GM18907 (cell line): ENCODE measurements around the gene KCP.

ENCODE experiments used
- ATAC-seq: cut with Tn5 transposase; IDR thresholded peaks from one replicate; pipeline ENCODE4 v1.9.1; 2021; ENCODE audit warnings: mild to moderate bottlenecking, moderate library complexity; ENCODE audit not compliant: unreplicated experiment

Gene KCP

DNA sequence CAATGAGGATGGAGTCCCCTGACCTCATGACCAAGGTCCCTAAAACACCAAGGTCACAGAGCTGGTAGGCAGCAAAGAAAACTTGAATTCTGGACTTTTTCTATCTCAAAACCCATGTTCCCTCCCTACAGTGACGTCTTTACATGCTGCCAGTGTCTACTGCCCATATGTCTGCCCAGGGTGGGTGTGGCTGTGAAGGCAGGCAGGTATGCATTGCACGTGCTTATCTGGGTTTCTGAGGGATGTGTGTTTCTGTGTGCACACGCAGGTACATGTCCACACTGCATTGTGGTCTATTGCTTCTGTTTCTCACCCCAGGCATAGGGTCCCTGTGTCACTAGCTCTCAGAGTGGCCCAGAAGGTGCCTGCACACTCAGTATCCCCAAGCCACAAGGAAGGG is 34.4 kb downstream of the KCP start:
- no peak for ATAC-seq

DNA sequence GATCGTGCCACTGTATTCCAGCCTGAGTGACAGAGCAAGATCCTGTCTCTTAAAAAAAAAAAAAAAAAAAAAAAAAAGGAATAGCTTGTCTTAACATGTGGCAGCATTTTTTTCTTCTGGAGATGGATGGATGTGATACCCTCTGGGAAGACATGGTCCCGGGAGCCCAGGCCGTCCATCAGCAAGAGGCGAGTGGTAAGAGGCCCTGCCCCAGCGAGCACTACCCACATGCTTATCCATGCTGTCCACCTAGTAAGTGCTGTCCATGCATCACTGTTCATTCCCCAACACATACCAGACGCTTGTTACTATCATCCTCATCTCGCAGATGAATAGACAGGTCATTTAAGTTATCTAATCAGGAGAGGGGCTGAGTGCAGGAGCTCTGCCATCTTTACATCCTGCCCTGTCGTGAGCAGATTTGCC is 35.0 kb downstream of the KCP start:
- no peak for ATAC-seq

DNA sequence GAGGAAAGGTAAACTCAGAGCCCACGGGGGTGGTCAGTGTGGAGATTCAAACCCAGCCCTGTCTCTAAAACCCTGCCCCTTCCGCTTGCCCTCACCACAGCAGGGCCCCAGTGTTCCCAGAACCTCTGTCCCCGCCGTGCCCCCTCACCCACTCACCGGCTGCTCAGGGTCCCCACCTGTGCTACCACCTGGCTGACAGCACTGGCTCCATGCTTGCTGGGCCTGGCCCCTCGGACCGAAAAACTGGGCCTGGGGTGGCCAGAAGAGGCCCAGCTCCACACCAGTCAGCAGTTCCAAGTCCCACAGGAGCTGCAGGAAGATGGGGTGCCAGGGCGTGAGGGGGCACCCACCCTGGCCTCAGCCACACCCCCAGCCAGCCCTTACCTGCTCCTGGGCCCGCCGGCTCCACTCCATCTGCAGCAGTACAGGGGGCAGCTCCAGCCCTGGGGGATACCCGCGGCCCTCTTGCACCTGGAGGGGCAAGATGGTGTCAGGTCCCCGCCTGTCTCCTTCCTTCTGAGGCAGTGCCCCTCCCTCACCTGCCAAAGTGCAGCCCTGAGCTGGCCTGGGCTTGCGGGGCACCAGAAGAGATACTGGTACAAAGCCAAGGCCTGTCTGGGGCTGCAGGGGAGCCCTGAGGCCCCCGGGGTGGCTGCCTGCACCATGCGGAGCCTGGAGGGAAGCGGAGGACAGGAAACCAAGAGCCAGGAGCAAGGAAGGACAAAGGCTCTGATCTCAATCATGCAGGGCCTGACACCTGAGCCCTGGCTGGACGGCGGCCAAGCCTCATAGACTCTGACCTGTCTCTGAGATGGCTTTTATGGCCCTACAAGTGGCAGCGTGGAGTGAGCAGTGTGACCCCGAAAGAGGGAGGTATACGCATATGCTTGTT is 36.1 kb downstream of the KCP start:
- no peak for ATAC-seq

DNA sequence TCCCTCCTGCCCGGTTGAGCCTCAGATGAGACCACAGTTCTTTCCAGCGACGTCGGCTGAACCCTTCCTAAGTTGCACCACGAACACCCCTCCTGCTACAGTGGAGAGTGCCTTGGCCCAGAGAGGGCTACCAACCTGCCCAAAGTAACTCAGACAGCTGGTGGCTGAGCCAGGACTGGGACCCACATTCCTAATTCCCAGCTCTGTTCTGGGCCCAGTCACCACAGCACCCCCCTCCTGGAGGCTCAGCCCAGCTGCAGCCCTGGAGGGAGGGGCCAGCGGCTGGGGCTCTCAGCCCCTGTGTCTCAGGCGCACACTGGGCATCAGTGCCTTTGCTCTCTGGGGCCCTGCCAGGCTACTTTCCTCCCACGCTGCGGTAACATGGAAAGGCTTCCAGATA is 37.3 kb downstream of the KCP start:
- no peak for ATAC-seq

DNA sequence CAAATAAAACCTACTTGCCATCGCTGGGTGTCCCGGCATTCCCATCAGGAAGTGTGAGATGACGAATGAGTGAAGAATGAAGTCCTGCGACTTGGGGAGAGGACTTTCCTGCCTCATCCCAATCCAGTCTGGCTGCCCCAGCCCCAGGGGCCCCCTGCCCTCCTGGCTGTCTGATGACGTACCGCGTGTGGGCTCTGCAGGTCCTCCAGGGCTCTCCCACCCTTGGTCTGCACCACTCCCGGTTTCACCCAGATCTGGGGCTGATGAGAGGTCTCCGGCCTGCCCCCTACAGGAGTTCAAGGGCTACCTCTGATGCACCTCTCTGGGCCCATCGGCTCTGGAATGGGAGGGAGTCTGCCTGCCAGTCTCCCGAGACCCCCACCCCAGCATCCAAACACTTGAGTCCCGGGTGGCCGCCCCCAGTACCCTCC is 38.1 kb downstream of the KCP start:
- ATAC-seq = no peak

DNA sequence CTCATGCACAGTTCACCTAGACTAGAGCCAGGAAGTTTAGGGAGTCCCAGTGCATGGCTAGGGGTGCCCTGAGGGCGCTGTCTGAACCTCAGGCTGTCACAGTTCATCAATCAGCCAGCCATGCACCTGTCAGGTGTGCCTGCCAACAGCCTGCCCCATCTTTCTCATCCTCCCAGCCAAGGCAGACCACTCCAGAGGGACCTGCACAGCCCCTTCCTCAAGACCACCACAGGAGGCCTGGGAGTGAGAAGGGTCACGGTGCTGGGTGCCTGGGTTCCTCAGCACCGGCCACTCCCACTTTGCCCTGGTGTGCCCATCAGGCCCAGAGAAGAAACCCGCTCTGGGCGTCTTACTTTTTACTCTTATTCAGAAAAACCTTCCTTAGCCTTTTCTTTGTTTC is 39.5 kb downstream of the KCP start:
- no peak for ATAC-seq

DNA sequence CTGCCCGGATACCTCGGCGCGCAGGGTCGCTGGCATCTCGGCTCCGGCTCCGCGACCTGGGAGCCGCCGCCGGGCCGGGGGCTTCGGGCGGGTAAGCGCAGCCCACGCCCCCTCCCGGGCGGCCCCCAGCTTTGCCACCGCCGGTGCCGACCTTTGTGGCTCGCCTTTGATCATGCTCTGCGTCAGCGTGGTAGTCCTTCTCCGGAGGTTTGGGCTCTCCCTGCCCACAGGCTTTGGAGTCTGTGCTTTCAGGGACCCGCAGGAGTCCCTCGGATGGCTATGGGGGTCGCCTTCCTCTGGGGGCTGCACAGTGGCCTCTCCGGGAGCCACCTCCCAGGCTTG is 40.6 kb downstream of the KCP start:
- peak; percentile 17 for ATAC-seq

DNA sequence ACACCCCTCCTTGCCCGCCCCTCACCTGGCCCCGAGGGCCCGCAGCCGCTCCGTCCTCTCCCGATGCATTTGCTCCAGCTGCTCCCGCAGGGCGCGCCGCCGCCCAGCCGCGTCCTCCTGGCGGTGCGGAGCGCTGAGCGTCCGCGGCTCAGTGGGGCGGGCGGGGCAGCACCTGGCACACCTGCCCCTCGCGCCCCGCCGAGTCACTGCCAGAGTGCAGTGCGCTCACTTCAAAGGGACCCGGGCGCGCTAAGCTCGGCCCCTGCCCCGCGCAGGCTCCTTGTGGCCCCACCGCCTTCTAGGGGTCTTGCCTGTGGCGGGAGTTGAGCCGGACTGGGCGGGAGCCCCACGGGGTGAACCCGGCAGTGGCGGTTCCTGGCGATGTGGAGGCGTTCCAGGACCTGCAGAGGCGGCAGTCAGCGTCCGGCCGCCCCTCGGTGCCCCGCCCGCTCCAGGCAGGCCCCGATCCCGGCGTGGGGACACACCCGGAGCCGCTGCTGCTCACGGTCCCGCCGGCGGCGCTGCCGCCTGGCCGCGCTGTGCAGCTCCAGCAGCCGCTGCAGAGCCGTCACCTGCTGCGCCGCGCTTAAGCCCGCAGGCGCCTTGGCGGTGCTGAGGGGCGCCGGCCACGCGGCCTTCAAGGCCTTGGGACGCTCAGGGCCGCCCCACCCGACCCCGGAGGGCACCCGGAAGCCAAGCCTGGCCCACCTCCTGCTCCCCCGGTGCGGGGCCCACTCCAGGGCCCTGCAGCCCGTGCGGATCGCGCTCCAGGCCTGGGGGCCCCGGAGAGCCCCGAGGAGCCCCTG is 41.2 kb downstream of the KCP start:
- ATAC-seq = peak; percentile 68

DNA sequence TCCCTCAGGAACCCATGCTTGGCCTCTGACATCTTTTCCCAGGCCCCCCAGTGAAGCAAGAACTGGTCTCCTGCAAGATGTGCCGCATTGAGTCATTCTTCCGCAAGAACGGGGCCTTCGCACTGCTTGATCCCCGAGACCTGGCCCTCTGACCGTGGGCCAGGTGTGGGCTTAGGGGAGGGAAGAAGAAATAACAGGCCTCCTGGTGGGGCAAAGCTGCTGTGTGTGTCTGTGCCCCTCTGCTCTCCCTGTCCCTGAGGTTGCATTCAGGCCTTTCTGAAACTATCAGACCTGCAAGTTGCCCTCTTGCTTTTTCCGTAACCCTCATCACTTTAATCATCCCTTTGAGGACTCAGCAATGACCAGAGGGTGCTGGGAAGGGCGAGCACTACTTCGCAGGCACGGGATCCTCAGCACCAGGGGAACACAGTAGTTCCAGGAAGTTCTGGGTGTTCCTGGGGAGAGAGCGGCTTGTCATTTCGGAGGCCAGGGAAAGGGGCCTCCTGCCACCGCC is 41.8 kb downstream of the KCP start:
- no peak for ATAC-seq

DNA sequence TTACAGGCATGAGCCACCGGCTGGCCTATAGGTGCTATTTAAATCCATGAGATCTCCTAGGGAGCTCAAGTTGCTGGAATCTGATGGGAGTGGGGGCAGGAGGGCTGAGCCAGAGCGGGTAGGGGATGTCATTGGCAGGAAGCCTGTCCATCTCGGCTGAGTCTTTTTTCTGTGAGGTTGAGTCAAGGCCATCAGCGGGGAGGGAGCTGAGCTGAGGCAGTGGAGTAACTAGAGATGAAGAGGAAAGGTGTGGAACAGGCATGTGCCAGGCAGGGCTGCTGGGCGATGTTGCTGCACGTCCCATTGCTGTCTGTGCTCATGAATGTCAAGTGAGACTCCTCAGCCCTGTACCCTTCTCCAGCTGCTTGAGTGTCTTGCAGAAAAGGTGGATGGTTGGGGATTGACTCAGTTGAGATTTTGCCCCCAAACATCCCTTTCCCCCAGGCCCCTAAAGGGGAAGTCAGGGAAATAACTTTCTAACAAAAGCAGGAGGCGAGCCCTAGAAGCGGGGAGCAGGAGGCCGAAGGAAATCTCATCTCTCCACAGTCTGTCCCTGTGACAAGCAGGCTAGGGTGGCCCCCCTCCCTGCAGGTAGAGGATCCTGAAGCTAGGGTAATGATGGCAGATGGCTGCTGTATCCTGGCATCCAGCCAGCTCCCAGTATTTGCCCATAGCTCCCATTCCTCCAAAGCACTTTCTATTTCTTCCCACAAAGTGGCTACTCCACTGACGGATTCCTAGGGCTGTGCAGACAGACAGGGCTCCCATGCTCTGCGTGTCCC is 42.5 kb downstream of the KCP start:
- ATAC-seq = no peak

DNA sequence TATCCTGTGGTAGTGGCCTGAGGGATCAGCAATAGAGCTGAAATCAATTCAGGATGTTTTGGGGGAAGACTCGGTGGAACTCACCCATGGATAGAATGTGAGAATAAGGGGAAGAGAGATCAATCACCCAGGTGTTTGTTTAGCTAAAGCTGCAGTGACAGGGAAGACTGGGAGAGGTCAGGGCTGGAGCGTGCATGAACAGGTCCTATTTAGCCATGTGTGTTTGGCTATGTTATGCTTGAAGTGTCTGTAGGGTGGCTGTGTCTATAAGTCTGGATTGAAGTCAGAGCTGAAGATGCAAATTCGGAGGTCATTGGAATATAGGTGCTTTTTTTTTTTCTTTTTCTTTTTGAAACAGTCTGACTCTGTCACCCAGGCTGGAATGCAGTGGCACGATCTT is 43.3 kb downstream of the KCP start:
- no peak for ATAC-seq

DNA sequence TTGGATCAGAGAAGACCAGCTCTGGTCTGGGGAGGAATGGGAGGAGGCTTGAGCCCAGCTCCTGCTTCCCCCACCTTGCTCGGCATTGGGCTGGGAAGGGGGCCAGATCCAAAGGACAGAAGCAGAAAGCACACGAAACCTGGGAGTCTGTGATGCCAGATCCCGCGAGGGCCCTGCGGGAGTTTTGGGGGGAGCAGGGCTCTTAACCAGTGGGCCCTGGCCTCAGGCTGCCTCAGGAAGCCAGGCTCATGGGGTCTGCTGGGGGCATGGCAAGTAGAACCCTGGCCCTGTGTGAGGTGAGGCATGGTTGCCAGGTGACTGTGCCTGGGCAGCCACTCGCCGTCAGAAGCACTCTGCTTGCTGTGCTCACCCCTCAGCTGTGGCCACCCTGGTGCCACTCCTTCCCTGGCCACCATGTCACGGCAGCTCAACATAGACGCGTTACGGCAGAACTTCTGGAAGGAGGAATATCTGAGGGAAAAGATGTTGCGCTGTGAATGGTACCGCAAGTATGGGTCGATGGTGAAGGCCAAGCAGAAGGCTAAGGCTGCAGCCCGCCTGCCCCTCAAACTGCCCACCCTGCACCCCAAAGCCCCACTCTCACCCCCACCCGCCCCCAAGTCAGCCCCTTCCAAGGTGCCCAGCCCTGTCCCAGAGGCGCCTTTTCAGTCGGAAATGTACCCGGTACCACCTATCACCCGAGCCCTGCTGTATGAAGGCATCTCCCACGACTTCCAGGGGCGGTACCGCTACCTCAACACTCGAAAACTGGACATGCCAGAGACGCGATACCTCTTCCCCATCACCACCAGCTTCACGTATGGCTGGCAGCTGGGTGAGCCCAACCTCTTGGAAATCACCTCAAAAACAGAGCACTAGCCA is 44.3 kb downstream of the KCP start:
- no peak for ATAC-seq

DNA sequence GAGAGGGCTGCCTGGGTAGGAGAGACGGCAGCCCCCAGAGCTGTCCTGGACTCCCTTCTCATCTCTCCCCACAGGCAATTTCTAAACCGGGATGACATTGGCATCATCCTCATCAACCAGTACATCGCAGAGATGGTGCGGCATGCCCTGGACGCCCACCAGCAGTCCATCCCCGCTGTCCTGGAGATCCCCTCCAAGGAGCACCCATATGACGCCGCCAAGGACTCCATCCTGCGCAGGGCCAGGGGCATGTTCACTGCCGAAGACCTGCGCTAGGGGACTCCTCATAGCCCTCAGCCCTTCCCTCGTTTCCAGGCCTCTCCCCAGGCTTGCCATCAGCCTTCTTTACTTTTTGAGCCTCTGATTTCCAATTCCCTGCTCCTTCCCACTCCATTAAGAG is 45.2 kb downstream of the KCP start:
- no peak for ATAC-seq

DNA sequence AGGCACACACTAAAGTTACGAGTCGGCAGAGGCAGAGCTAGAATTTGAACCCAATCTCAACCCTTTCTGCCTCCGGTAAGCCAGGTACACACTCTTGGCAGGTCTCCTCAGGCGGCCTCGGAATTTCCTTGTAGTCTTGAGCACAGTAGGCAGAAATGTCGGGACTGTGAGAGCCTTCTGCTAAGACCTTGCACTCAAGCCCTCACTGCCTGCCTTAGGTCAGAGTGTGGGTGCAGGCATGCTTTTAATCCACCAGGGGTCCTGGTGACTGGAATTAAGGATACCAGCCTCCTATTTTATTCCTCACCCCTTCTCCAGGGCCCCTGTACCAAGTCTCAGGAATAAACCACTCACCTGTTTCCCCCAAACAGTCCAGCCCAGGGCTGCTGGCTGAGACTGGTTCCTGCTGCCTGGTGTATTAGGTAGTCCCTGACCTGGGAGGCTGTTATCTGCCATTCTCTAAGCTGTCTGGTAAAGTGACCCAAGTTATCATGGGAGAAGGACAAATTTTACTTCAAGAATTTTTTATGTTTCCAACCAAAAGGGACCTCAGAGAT is 47.0 kb downstream of the KCP start:
- peak; percentile 47 for ATAC-seq

DNA sequence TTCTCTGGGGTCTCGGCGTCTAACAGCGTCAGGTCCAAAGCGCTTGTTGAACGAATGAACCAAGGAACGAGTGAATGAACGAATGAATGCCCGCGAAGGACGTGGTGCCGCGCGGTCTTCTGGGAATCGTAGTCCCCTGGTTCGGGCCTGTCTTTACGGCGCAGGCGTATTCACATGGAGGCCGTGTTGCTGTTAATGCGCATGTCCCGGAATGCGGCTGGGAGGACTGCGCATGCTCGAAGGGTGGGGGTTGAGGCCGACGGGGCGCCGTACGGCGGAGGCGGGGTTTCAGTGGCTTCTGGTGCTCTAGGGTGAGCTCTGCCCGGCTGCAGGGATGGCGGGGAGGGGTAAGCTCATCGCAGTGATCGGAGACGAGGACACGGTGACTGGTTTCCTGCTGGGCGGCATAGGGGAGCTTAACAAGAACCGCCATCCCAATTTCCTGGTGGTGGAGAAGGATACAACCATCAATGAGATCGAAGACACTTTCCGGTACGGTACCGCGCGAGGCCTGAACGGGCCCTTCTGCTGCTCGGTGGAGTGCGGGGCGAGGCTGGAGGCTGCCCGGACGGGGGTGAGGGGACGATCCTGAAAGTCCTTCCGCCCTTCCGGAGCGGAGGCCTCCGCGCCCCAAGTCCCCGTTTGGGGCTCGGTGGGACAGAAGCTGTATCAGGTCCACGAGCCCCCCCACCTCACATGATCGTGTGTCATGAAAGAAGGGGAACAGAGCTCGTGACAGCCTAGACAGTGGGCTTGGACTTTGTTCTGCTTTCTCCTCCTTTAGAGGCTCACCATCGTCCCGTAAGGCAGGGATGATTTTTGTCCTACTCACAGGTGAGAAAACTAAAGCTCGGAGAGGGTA is 47.7 kb downstream of the KCP start, which contains the start of gene ATP6V1F:
Gene ATP6V1F (plus strand): TSS at position 286 of the 862 bp plus-strand sequence. CDS start 49 bp downstream, at position 335.
- peak; percentile 88 for ATAC-seq

DNA sequence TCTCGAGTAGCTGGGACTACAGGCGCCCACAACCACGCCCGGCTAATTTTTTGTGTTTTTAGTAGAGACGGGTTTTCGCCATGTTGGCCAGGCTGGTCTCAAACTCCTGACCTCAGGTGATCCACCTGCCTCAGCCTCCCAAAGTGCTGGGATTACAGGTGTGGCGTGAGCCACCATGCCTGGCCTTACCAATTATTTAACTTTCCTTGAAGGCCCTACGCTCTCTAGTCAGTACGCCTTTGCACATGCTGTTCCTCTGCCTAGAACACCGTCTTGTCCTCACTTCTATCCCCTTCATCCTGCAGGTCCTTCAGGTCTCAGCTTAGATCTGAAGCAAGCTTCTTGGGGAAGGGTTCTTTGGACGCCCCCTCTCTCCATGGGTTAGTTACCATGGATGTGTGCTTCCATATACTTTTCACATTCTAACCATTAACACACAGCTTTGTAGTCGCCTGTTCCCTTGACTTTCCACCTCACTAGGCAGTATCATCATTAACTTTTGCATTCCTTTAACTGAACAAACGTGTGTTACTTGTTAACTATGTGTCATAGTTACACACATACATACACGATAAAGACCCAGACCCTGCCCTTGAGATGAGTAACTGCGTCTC is 48.4 kb downstream of the KCP start:
- no peak for ATAC-seq

DNA sequence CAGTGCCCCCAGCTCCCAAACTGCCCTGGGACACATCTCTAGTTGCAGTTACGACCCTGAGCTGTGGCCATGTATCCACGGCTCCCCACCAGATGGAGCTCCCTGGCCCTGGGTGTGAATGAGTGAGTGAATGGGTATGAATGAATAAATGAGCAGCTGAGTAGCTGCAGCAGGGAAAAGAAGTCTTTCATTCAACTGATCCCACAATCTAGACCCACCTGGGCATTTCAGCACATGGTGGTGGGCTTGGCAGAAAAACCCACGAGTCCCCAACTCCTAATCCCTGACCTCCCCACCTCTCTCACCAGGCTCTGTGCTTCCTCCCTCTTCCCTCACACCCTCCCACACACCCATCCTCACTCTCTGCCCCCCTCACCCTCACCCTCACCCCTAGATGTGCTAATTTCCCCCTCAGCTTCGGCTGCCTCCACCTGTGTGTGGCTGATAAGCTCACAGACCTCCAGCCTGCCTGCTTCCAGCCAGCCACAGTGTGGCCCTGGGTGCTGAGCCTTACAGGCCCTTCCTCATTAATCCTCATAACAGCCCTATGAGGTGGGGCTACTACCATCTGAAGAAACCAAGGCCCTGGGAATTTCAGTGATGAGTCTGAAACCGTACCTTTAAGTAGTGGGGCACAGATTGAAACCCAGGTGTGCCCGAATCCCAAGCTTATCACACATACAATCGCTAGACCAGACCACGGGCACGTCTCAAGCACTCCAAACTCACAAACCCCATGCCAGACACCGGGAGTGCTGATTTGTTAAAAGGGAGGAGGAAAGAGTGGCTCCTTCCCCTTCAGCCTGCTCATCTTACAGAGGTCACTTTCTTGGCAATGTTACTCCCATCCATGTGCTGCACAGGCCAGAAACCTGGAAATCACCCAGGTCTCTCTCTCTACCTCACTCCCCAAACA is 50.1 kb downstream of the KCP start:
- ATAC-seq = no peak
